Fibroblast of lung (primary cell): ENCODE data around the gene HAS3.

Experiments used
- CTCF ChIP-seq, 2 donors: IDR thresholded peaks in 1 of 2; conservative IDR thresholded peaks in 1 of 2; 1 replicate in 1 of 2; 2 replicates in 1 of 2; pipeline ENCODE4 v1.5.1; 2011 to 2012; ENCODE audit warnings: low read length in 2 of 2, control low read depth in 1 of 2, inconsistent platforms in 1 of 2, low read depth in 1 of 2, mild to moderate bottlenecking in 1 of 2
- EZH2 ChIP-seq: IDR thresholded peaks from 2 replicates; pipeline ENCODE4 v1.5.1; 2012; ENCODE audit warnings: low read length, control low read depth, mild to moderate bottlenecking; ENCODE audit errors: missing control alignments

DNA sequence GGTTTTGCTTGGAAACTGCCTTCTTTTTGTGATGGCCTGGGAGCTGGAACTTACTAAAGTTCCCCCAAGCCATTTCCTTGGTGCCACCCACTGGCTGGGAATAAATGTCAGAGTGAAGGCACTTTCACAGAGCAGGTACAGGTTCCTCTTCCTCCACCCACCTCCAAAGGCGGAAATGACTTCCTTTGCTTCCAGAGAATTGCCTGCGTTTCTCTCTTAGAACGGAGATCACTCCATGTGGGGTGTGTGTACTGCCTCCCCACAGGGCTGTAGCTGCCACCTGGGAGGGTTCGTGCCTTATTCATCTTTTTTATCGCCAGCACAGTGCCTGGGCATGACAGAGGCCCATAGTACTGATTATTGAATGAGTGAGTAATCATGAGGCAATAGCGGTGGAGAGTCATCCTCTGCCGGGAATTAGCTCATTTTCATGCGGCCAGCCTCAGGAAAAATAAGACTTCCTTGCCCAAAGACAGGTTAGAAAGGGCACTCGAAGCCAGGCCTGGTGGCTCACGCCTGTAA, 32.2 kb upstream of the HAS3 start:
- TF ChIP-seq CTCF (conservative IDR thresholded peaks at IDR 0.05 in 1 of 2, IDR thresholded peaks at IDR 0.05 in 1 of 2; ENCODE audit: low read depth in 1 of 2, low read length in 2 of 2) (no peak), EZH2 (no peak)
